Stomach (tissue), 9 donors: ENCODE results near the gene CEP41. TPM values are rescaled to one million over a fixed set of nuclear protein-coding genes. Genes with fewer than 3 reads are reported as not detected.

Experiments used
- DNase-seq, 2 donors: peaks; one replicate each; pipeline versions ENCODE4 v3.0.0 to v3.0.0-alpha.2; 2013 to 2019
- H3K27ac ChIP-seq, 5 donors: fragments of 200-600 bp in 4 of 5; sonication (generic) in 4 of 5; one replicate each; pipeline ENCODE4 v1.5.1; 2013 to 2019; ENCODE audit warnings: mild to moderate bottlenecking in 1 of 5, moderate library complexity in 1 of 5
- H3K27me3 ChIP-seq, 3 donors: fragments of 200-600 bp; sonication (generic); one replicate each; pipeline ENCODE4 v1.5.1; 2017 to 2019; ENCODE audit warnings: mixed run types in 1 of 3
- H3K36me3 ChIP-seq, 4 donors: fragments of 200-600 bp; sonication (generic); 1 replicate in 3 of 4; 2 replicates in 1 of 4; pipeline ENCODE4 v1.5.1; 2016 to 2019
- H3K4me1 ChIP-seq, 4 donors: fragments of 200-600 bp; sonication (generic); one replicate each; pipeline ENCODE4 v1.5.1; 2016 to 2019
- H3K4me3 ChIP-seq, 4 donors: fragments of 200-600 bp; sonication (generic) in 3 of 4; one replicate each; pipeline ENCODE4 v1.5.1; 2016 to 2019; ENCODE audit warnings: mild to moderate bottlenecking in 1 of 4
- H3K9me3 ChIP-seq, 4 donors: fragments of 200-600 bp; sonication (generic); one replicate each; pipeline ENCODE4 v1.5.1; 2016 to 2019
- EP300 ChIP-seq: sonication (generic); formaldehyde crosslinking; IDR thresholded peaks from one replicate; pipeline ENCODE4 v1.6.1; 2017; ENCODE audit warnings: antibody characterized with exemption
- POLR2A ChIP-seq, 4 donors: fragments of 450-650 bp; IDR thresholded peaks; one replicate each; pipeline ENCODE4 v1.6.1; 2016; ENCODE audit warnings: antibody characterized with exemption in 4 of 4, control low read depth in 2 of 4, mild to moderate bottlenecking in 1 of 4, moderate library complexity in 1 of 4
- POLR2AphosphoS5 ChIP-seq, 3 donors: sonication (generic); formaldehyde crosslinking; IDR thresholded peaks; one replicate each; pipeline ENCODE4 v1.6.1; 2016; ENCODE audit warnings: antibody characterized with exemption in 3 of 3
- WGBS, 5 donors: extraction: QIAGEN DNeasy Blood & Tissue Kit in 3 of 5; methylation state at CpG; one replicate each; pipeline versions ENCODE4 v1.1.5 to v1.1.7; 2013 to 2018; 5-methylcytosine and 5-hydroxymethylcytosine counted together
- intact Hi-C: fragments of 100-400 bp; cut with DNase I; formaldehyde crosslinking; loops from one replicate; pipeline ENCODE4 v1.15.1; 2023; ENCODE audit warnings: low total_unique reads
- polyA plus RNA-seq, 3 donors: library from polyadenylated mRNA; stranded (reverse); fragments of 200-250 nt; gene quantifications; one replicate each; pipeline ENCODE4 v1.2.3, GENCODE V29; 2013
- total RNA-seq, 5 donors: library from RNA; depleted of rRNA; stranded (reverse); fragments of >200 nt; gene quantifications; one replicate each; pipeline versions ENCODE4 v1.1.0 to v1.2.3, GENCODE V29; 2014 to 2016
- TF ChIP-seq, protein P1 (sequence below), 7 experiments: fragments of 450-650 bp in 4 of 7; fragments of 200-600 bp in 3 of 7; sonication (generic) in 3 of 7; IDR thresholded peaks; one replicate each; pipeline ENCODE4 v1.5.1; 2016 to 2019; ENCODE audit warnings: antibody characterized with exemption in 7 of 7, control low read depth in 2 of 7, mild to moderate bottlenecking in 1 of 7
- donor health status: healthy with polysubstance abuse.
- donor health status: Bipolar disorder and iron deficiency.
- donor health status: healthy.

Gene CEP41
- total and polyA plus RNA-seq, 8 donors = 0.58 to 6.2 (median 3.0) TPM

DNA sequence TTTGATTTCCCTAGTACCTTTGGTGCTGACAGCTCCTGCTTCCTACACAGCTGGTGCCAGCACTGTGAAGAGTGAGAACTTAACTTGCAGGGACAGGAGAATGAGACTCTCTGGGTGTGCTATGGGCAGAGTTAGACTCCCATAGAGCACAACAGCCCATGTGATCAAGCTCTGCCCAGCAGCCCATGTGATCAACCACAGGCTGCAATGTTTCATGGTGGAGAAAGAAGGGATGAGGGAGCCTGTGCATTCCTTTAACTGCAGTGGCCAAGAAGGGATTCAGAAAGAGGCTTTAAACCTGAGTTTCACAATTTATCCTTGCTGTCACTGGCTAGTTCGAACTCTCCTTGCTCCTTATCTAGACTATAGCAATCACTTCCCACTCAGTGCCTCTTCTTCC lies 41.1 kb upstream of the CEP41 start:
- Histone ChIP-seq H3K27me3 (peaks cover 0 to 30% (median 3%) of the 10 kb centered on the region in 3 donors), H3K4me3 (no peak overlapping the region), H3K9me3 (peaks cover 0 to 13% (median 4%) of the 10 kb centered on the region in 4 donors), H3K27ac (no peak overlapping the region), H3K4me1 (peaks cover 13 to 32% (median 16%) of the 10 kb centered on the region in 4 donors), H3K36me3 (no peaks in the 10 kb centered on the region)
- WGBS, 5 donors = 27 to 74% (median 47%) methylated on average over 1 of the region's 1 CpG
- intact Hi-C loops = no loop called here
- no peak for TF ChIP-seq POLR2AphosphoS5 (IDR thresholded peaks at IDR 0.05)
- DNase-seq = peak; percentile 26 to 29

DNA sequence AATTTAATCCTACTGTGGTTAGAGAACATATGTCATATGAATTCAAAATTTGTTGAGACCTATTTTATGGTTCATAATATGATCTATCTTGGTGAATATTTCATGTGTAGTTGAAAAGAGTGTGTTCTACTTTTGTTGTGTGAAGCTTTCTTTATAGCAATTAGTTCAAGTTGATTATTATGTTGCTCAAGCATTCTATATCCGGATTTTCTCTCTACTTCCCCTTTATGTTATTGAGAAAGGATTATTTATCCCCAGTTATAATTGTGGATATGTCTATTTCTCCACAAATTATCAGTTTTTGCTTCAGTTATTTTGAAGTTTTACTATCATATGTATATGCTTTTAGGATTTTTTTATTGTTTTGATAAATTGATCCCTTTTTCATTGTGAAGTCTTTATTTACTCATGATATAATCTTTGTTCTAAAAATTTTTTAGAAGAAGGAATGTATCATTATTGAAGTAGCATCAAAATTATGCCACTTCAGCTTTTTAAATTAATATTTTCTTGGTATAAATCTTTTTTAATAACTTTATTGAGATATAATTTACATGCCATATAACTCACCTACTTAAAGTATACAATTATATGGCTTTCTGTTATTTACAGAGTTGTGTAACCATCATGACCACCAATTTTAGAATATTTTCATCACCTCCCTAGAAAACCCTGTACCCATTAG lies 39.0 kb upstream of the CEP41 start:
- Histone ChIP-seq H3K4me3 (no peak overlapping the region), H3K27ac (no peak overlapping the region), H3K27me3 (peaks cover 0 to 11% (median 0%) of the 10 kb centered on the region in 3 donors), H3K36me3 (no peaks in the 10 kb centered on the region), H3K4me1 (peaks cover 0 to 13% (median 3%) of the 10 kb centered on the region in 4 donors), H3K9me3 (peaks cover 0 to 13% (median 4%) of the 10 kb centered on the region in 4 donors)
- intact Hi-C loops = no loop called here
- DNase-seq = no peak
- TF ChIP-seq, protein P1, sequence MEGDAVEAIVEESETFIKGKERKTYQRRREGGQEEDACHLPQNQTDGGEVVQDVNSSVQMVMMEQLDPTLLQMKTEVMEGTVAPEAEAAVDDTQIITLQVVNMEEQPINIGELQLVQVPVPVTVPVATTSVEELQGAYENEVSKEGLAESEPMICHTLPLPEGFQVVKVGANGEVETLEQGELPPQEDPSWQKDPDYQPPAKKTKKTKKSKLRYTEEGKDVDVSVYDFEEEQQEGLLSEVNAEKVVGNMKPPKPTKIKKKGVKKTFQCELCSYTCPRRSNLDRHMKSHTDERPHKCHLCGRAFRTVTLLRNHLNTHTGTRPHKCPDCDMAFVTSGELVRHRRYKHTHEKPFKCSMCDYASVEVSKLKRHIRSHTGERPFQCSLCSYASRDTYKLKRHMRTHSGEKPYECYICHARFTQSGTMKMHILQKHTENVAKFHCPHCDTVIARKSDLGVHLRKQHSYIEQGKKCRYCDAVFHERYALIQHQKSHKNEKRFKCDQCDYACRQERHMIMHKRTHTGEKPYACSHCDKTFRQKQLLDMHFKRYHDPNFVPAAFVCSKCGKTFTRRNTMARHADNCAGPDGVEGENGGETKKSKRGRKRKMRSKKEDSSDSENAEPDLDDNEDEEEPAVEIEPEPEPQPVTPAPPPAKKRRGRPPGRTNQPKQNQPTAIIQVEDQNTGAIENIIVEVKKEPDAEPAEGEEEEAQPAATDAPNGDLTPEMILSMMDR (IDR thresholded peaks at IDR 0.05) = no peak
- TF ChIP-seq POLR2A (IDR thresholded peaks at IDR 0.05) = no peak
- no peak for TF ChIP-seq EP300
- TF ChIP-seq POLR2AphosphoS5 (IDR thresholded peaks at IDR 0.05) = no peak
- WGBS, 5 donors = 72 to 92% (median 86%) methylated on average over 1 of the region's 1 CpG

DNA sequence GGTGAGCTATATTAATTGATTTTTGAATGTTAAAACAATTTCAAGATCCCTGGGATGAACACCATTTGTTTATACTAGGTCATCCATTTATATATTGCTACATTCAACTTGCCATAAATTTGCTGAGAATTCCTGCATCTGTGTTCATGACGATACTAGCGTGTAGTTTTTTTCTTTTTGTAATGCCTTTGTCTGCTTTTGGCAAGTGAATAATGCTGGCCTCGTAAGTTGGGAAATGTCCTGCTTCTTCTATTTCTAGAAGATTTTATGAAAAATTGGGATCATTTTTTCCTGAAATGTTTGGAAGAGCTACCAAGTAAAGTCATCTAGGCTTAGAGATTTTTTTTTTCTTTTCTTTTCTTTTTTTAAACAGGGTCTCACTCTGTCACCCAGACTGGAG lies 38.2 kb upstream of the CEP41 start:
- intact Hi-C loops = no loop called here
- no peak overlapping the region for H3K4me3 ChIP-seq
- no peaks in the 10 kb centered on the region for H3K36me3 ChIP-seq
- H3K4me1 ChIP-seq = peaks cover 0 to 10% (median 3%) of the 10 kb centered on the region in 4 donors
- WGBS, 5 donors = 81 to 94% (median 90%) methylated on average over 3 of the region's 3 CpGs
- DNase-seq = peak in 1 of 2 donors; percentile 44
- H3K27me3 ChIP-seq = peaks cover 0 to 9% (median 0%) of the 10 kb centered on the region in 3 donors
- TF ChIP-seq EP300 (no peak), POLR2AphosphoS5 (IDR thresholded peaks at IDR 0.05) (no peak), POLR2A (IDR thresholded peaks at IDR 0.05) (no peak)
- TF ChIP-seq, protein P1 (IDR thresholded peaks at IDR 0.05) = no peak
- H3K27ac ChIP-seq = no peak overlapping the region
- peaks cover 0 to 13% (median 4%) of the 10 kb centered on the region in 4 donors for H3K9me3 ChIP-seq

DNA sequence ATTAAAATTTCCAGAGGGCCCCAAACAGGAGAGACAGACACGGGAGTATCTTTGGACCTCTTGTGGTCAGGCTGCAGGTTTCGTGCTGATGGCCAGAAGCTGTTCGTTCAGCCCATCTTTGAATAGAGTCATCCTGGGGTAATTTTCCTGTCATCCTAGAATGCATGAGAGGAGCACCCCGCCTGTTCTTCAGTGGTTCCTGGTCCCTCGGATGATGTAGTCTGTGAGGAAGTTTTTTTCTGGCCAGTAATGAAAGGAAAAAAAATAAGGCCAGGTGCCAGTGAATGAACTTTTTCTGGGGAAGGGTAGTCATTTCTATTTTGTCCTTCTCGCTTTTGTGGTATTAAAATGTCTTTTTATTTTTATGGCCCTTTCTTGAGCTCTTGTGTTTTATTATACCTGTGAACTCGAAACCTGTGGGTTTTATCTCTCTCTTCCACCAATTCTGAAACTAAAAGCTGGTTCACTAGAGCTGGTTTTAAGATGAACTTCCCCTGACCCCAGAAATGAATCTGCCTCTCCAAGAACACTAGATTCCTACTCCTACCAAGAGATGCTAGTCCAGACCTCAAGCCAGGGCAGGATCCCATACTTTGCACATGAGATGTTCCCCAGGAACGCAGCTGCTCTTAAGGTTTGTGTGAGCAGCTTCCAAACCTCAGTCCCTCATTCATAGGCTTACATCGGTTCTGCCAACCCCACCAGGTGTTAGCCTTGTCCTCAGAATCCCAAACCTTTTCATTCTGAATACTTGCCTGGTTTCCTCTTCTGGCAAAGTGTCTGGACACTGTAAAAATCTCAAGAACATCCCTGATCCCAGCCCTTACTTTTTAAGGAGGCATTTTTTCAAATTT lies 35.7 kb upstream of the CEP41 start:
- H3K27me3 ChIP-seq = no peaks in the 10 kb centered on the region
- H3K36me3 ChIP-seq = no peaks in the 10 kb centered on the region
- intact Hi-C loops = no loop called here
- no peak overlapping the region for H3K4me3 ChIP-seq
- WGBS, 5 donors = 70 to 76% (median 70%) methylated on average over 9 of the region's 9 CpGs
- no peak overlapping the region for H3K27ac ChIP-seq
- TF ChIP-seq, protein P1 (IDR thresholded peaks at IDR 0.05) = no peak
- TF ChIP-seq EP300 = no peak
- peaks cover 0 to 1% (median 0%) of the 10 kb centered on the region in 4 donors for H3K4me1 ChIP-seq
- DNase-seq = no peak
- H3K9me3 ChIP-seq = peaks cover 0 to 13% (median 4%) of the 10 kb centered on the region in 4 donors
